ENCODE measurements around the gene MAN2B2.

DNA sequence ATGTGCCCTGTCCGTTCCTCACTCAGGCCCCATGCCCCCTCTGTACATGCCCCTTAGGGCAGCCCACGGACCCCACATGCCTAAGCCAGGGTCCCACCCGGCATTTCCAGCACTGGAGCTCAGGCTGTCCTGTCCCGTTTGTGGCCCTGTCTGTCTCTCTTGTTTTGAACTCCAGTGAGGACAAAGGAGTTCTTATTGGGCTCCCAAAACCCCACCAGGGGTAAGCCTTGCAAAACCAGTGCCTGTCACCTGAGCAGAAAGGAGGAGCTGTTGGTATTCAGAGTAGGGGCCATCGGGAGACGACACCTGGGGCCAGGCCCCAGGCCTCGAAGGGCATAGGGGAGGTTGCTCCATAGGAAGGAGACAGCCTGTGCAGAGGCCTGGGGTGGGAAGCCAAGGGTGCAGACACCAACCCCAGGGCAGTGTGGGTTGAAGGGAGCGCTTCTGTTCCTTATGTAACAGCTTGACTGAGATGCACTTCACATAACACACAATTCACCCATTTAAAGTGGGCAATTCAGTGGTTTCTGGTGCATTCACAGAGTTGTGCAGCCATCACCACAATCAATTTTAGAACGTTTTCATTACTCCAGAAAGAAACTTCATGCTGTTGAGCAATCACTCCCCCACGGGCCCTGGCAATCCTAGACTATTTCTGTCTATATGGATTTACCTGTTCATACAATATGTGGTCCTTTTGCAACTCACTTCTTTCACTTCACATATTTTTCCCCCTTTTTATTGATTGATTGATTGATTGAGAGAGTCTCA, 31.7 kb downstream of the MAN2B2 start:
- TF ChIP-seq, protein P1, sequence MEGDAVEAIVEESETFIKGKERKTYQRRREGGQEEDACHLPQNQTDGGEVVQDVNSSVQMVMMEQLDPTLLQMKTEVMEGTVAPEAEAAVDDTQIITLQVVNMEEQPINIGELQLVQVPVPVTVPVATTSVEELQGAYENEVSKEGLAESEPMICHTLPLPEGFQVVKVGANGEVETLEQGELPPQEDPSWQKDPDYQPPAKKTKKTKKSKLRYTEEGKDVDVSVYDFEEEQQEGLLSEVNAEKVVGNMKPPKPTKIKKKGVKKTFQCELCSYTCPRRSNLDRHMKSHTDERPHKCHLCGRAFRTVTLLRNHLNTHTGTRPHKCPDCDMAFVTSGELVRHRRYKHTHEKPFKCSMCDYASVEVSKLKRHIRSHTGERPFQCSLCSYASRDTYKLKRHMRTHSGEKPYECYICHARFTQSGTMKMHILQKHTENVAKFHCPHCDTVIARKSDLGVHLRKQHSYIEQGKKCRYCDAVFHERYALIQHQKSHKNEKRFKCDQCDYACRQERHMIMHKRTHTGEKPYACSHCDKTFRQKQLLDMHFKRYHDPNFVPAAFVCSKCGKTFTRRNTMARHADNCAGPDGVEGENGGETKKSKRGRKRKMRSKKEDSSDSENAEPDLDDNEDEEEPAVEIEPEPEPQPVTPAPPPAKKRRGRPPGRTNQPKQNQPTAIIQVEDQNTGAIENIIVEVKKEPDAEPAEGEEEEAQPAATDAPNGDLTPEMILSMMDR (optimal IDR thresholded peaks at IDR 0.05 in 1 of 3, IDR thresholded peaks at IDR 0.05 in 1 of 3, conservative IDR thresholded peaks at IDR 0.05 in 1 of 3; ENCODE audit: extremely low read depth in 1 of 3, insufficient read depth in 2 of 3, low read length in 3 of 3) = no peak
- no peak for TF ChIP-seq EZH2 (IDR thresholded peaks at IDR 0.05; ENCODE audit: low read length)
